Chondrocyte (in vitro differentiated cells): ENCODE measurements around the gene PTPRG. TPM values are rescaled to one million over a fixed set of nuclear protein-coding genes. Genes with fewer than 3 reads are reported as not detected.
A peak's percentile ranks its signal among the peaks of the same experiment; 100 is the strongest.

Source experiments
- DNase-seq: peaks from one replicate; pipeline ENCODE4 v3.0.0; 2021; ENCODE audit warnings: mixed read lengths, low spot score
- H3K27ac Mint-ChIP-seq: one replicate; pipeline ENCODE4 v1.8.0; 2021; ENCODE audit warnings: mild to moderate bottlenecking, moderate library complexity, mixed read lengths; ENCODE audit not compliant: unreplicated experiment
- H3K27me3 Mint-ChIP-seq: 2 replicates; pipeline ENCODE4 v1.8.0; 2021; ENCODE audit warnings: low read depth, mixed read lengths
- H3K36me3 Mint-ChIP-seq: 2 replicates; pipeline ENCODE4 v1.8.0; 2021; ENCODE audit warnings: low read depth, mixed read lengths
- H3K4me1 Mint-ChIP-seq: 2 replicates; pipeline ENCODE4 v1.8.0; 2021; ENCODE audit warnings: low read depth, mild to moderate bottlenecking, mixed read lengths
- H3K4me3 Mint-ChIP-seq: one replicate; pipeline ENCODE4 v1.8.0; 2021; ENCODE audit warnings: mild to moderate bottlenecking, moderate library complexity, mixed read lengths; ENCODE audit not compliant: unreplicated experiment
- H3K9me3 Mint-ChIP-seq: 2 replicates; pipeline ENCODE4 v1.8.0; 2021; ENCODE audit warnings: low read depth, mixed read lengths
- total RNA-seq: library from RNA; stranded (reverse); gene quantifications from 3 replicates; pipeline ENCODE4 v1.2.1, GENCODE V29; 2021
- TF ChIP-seq, protein P1 (sequence below): fragments of 200-600 bp; sonication (generic); IDR thresholded peaks from 2 replicates; pipeline ENCODE4 v1.5.0; 2021; ENCODE audit warnings: antibody characterized with exemption, mild to moderate bottlenecking, moderate library complexity

PTPRG gene
- total RNA-seq, 1 donor from 2014 or later = 45.5 TPM

GRCh38 chr3:61868499-61868898 is 307.1 kb downstream of the PTPRG start:
- peaks cover 24% of the 10 kb centered on the region for H3K4me1 Mint-ChIP-seq
- H3K4me3 Mint-ChIP-seq = no peak overlapping the region
- TF ChIP-seq, protein P1, sequence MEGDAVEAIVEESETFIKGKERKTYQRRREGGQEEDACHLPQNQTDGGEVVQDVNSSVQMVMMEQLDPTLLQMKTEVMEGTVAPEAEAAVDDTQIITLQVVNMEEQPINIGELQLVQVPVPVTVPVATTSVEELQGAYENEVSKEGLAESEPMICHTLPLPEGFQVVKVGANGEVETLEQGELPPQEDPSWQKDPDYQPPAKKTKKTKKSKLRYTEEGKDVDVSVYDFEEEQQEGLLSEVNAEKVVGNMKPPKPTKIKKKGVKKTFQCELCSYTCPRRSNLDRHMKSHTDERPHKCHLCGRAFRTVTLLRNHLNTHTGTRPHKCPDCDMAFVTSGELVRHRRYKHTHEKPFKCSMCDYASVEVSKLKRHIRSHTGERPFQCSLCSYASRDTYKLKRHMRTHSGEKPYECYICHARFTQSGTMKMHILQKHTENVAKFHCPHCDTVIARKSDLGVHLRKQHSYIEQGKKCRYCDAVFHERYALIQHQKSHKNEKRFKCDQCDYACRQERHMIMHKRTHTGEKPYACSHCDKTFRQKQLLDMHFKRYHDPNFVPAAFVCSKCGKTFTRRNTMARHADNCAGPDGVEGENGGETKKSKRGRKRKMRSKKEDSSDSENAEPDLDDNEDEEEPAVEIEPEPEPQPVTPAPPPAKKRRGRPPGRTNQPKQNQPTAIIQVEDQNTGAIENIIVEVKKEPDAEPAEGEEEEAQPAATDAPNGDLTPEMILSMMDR = no peak
- peaks cover 2% of the 10 kb centered on the region for H3K36me3 Mint-ChIP-seq
- no peak overlapping the region for H3K27ac Mint-ChIP-seq
- no peaks in the 10 kb centered on the region for H3K27me3 Mint-ChIP-seq
- DNase-seq = no peak
- H3K9me3 Mint-ChIP-seq = no peaks in the 10 kb centered on the region

DNA sequence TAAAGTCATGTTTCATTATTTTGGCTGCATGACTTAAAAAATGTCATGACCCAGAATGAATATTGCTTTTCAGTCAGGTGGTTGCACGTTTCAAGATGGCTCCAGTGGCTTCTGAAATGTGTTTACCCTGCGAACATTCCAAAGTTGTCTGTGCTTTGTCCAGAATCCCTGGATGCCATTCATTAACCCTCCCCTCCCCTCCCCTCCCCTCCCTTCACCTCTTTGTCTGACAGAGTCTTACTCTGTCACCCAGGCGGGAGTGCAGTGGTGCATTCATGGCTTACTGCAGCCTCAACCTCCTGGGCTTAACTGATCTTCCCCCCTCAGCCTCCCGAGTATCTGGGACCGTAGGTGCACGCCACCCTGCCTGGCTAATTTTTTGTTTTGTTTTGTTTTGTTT is 308.0 kb downstream of the PTPRG start:
- Mint-ChIP-seq H3K36me3 (peaks cover 2% of the 10 kb centered on the region), H3K27me3 (no peaks in the 10 kb centered on the region), H3K4me1 (peaks cover 32% of the 10 kb centered on the region), H3K4me3 (no peak overlapping the region), H3K9me3 (no peaks in the 10 kb centered on the region), H3K27ac (no peak overlapping the region)
- DNase-seq = no peak
- TF ChIP-seq, protein P1 = no peak

DNA sequence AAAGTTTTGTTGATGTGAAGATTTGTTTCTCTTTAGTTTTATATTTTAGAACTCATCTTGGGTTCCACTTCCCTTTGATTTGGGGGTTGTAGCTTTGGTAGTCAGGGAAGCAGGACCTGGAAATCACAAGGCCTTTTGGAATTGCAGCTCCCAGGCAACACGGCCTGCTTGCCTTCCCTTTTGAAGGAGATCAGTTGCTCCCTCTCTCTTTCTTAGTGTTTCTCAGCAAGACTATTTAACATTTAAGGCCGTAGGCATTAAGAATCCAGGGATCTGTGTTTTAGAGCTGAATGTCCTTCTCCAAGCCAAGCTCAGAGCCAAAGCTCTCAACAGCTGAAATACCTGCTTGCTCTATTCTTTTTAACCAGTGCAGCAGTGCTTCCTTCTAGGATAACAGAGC is 310.3 kb downstream of the PTPRG start:
- Mint-ChIP-seq H3K36me3 (peaks cover 2% of the 10 kb centered on the region), H3K4me3 (no peak overlapping the region), H3K9me3 (no peaks in the 10 kb centered on the region), H3K27me3 (no peaks in the 10 kb centered on the region), H3K27ac (no peak overlapping the region), H3K4me1 (peaks cover 46% of the 10 kb centered on the region)
- no peak for DNase-seq
- TF ChIP-seq, protein P1 = no peak

- TF ChIP-seq, protein P1 = no peak
- DNase-seq = no peak
- H3K9me3 Mint-ChIP-seq = no peaks in the 10 kb centered on the region
- H3K27ac Mint-ChIP-seq = no peak overlapping the region
- no peaks in the 10 kb centered on the region for H3K27me3 Mint-ChIP-seq
- peaks cover 2% of the 10 kb centered on the region for H3K36me3 Mint-ChIP-seq
- H3K4me3 Mint-ChIP-seq = no peak overlapping the region
- peaks cover 51% of the 10 kb centered on the region for H3K4me1 Mint-ChIP-seq
Observed at GRCh38 chr3:61872077-61872706, 310.8 kb downstream of the PTPRG start.

DNA sequence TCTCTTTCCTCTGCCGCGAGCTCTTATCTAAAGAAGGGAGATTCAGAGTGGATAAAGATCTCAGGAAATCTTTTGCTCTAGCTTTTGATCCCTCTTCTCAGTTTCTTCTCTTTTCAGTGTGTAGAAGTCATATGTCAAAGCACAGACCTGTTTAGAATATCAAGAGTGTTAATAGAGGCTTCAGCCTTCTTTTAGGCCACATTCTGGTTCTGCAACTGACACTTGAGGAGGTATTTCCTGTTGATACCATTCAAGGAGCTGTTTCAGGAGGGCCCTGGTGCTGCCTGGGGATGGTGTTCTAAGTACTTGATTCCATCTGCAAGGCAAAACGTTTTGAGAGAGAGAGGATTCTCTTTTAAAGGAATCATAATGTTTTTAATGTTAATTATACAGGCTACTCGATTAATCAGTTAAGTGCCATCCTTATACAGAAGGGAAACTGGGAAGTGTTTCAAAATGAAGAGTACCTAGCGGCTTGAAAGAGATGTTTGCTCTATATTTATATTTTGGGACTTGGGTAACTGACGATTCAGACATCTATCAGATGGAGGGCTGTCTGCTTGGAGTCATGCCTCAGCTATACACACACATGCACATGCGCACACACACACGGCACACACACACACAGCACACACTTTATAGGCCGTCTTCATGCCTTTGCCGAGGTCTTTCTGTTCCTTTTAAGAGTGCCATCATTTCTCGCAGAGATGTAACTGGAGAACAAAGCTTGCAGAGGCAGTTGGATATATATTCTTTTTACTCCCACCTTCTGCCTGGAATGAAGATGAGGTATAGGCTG is 313.9 kb downstream of the PTPRG start:
- Mint-ChIP-seq H3K4me3 (no peak overlapping the region), H3K36me3 (no peaks in the 10 kb centered on the region), H3K27me3 (no peaks in the 10 kb centered on the region), H3K27ac (peak overlapping the region; percentile 55), H3K4me1 (peaks cover 64% of the 10 kb centered on the region), H3K9me3 (no peaks in the 10 kb centered on the region)
- TF ChIP-seq, protein P1 = no peak
- DNase-seq = no peak
